ENCODE results near the gene DOCK3.
"Not testable (repeated sequence)": the region's sequence is repeated elsewhere in the genome, so short reads cannot be mapped to it uniquely, and the experiment has no call there.

Gene DOCK3

DNA sequence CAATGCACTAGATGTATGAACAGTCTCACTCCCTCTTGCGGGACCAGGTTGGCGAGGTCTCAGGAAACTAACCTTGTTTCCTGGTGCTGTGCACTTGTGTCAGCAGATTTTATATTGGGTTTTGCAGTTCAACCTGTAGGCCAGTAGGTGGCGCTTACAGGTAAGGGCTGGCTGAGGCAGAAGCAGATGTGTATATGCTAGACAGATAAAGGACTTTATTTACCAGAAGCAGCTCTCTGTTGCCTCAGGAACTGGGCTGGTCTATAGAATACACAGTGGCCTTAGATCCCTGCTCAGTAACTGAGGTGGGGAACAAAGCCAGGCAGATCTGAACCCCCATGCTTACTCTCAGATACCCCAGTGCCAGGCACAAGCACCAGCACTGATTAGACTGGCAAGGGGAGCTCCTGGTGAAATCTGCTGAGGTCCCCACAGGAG lies 296.8 kb downstream of the DOCK3 start:
- peak in 1 of 2 donors; percentile 15 for DNase-seq (ENCODE audit: low read depth in 1 of 2, low spot score in 1 of 2)

DNA sequence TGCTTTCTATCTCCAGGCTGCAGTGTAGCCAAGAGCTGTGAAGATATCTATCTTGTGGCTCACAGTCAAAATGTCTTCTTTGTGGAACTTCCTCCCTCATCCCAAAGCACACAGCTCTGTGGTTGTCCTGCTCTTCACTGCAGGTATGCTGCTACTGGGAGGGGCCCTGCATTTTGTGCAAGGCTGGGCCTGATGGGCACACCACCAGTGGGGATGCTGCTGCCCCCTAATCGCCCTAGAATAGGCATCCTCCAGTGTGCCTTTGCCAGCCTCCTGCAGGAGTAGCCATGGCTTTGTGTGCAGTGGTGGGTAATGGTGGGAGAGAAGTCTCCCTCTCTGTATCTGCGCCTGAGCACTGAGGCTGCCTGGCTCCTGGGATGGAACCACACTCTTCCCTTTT lies 297.3 kb downstream of the DOCK3 start:
- DNase-seq (ENCODE audit: low read depth in 1 of 2, low spot score in 1 of 2) = no peak

DNA sequence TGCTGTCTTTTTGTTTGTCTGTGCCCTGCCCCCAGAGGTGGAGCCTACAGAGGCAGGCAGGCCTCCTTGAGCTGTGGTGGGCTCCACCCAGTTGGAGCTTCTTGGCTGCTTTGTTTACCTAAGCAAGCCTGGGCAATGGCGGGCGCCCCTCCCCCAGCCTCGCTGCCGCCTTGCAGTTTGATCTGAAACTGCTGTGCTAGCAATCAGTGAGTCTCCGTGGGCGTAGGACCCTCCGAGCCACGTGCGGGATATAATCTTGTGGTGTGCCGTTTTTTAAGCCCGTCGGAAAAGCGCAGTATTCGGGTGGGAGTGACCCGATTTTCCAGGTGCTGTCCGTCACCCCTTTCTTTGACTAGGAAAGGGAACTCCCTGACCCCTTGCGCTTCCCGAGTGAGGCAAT lies 303.9 kb downstream of the DOCK3 start:
- DNase-seq (ENCODE audit: low read depth in 1 of 2, low spot score in 1 of 2) = not testable (repeated sequence)

DNA sequence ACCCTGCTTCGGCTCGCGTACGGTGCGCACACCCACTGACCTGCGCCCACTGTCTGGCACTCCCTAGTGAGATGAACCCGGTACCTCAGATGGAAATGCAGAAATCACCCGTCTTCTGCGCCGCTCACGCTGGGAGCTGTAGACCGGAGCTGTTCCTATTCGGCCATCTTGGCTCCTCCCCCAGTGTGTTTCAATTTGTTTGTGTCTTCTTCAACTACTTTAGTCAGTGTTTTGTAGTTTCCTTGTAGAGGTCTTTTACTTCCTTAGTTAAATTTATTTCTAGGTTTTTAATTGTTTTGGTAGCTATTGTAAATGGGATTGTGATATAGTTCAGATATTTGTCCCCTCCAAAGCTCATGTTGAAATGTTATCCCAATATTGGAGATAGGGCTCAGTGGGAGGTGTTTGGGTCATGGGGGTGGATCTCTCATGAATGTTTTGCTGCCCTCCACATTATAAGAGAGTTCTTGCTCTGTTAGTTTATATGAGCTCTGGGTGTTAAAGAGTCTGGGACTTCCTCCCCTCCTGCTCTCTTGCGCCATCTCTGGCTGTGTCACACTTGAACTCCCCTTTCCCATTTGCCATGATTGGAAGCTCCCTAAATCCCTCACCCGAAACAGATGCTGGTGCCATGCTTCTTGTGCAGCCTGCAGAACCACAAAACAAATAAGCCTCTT lies 304.4 kb downstream of the DOCK3 start:
- no peak for DNase-seq (ENCODE audit: low read depth in 1 of 2, low spot score in 1 of 2)

DNA sequence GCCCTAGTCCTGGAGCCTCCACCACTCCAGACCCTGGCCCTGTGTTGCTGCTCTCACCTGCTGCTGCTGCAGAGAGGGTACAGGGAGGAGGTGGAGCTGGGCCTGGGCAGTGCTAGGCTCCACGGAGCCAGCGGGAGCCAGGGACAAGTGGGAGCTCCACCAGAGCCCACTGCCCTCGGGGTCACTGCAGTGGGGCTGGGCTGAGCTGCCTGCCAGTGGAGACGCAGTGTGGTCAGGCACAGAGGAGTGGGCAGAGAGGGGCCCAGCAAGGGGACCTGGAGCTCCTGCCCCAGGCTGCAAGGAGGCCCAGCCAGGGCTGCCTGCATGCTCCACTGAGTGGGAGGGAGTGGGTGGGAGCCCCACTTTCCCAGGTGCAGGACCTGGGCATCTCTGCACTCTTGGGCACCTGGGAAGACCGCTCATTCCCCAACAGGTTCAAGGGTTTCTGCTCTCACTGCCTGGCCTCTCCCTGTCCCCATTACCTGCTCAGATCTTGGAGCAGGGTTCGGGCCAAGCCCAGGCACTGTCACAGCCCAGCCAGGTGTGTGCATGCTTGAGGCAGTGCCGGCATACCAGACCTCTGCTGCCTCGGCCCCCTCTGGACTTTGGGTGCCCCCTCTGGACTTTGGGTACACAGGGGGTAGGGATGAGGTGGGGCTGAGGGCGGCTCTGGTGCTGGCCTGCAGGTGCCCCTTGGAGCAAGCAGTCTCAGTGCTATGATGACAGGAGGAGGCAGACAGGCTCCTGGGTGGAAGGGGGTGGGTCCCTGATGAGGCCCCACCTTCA lies 308.0 kb downstream of the DOCK3 start:
- DNase-seq (ENCODE audit: low read depth in 1 of 2, low spot score in 1 of 2) = no peak

DNA sequence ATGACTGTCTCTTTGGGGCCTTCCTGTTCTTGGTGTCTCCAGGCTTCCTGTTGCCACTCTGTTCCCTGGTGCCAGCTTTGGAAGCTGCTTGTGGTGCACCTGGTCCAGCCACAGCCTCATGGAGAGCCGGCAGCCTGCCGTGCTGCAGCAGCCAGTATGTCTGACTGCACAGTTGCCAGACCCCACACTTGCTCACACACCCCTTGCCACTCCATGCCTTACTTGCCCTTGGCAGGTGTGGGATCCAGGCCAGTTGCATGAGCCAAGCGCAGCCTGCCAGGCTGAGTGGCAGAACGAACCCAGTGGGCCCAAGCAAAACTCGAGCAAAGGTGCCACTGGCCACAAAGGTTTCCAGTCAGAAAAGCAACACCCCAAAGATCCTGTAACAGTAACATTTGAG lies 309.2 kb downstream of the DOCK3 start:
- DNase-seq (ENCODE audit: low read depth in 1 of 2, low spot score in 1 of 2) = no peak

DNA sequence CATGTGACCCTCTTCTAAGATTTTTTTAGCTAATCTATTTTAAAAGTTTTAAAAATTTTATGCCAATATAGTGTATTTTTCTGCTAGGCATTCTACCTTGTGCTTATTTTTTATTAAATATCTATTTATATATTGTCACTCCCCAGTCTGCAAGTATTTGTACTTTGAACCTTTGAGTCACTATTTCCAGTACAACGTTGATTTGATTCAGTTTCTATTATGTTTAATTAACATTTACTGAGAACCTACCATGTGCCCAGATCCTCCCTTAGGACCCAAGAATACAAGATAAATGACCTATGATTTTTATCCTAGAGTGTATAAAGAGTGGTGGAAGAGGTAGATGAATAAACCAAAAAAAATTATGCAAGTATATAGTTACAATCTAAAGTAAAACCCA lies 311.2 kb downstream of the DOCK3 start:
- no peak for DNase-seq (ENCODE audit: low read depth in 1 of 2, low spot score in 1 of 2)

DNA sequence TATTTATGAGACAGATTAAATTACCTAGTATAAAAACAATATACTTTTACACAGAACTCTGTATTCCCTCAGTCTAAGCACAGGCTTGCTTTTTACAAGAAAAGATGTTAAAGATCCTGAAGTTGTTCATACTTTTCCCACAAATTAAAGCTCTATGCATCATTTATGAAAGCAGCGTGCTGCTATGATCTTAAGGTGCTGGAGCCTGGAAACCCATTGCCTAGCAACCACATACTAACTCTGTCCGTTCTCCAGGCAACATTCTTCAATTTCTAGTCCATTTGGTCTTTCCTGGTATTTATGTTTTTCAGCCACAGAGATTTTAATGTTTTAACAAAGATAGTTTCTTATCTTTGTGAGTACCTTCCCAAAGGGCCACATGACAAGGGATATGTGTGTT lies 312.0 kb downstream of the DOCK3 start:
- DNase-seq (ENCODE audit: low read depth in 1 of 2, low spot score in 1 of 2) = no peak

DNA sequence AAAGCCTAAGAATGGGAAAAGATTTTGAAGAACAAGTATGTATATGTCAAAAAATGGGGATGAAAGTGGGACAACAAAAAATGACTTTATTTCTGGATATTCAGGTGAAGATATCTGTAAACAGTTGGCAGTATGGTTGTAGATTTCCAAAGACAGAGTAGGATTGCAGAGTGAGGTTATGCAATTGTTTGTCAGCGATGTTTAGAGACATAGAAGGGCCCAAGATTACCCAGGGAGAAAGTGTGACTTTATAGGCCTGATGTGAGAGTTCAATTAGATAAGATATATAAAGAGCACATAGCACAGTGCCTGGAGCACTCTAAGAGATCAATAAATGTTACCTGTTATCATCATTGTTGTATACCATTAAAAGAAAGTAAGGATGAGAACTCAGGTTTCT lies 319.8 kb downstream of the DOCK3 start:
- DNase-seq (ENCODE audit: low read depth in 1 of 2, low spot score in 1 of 2) = no peak

DNA sequence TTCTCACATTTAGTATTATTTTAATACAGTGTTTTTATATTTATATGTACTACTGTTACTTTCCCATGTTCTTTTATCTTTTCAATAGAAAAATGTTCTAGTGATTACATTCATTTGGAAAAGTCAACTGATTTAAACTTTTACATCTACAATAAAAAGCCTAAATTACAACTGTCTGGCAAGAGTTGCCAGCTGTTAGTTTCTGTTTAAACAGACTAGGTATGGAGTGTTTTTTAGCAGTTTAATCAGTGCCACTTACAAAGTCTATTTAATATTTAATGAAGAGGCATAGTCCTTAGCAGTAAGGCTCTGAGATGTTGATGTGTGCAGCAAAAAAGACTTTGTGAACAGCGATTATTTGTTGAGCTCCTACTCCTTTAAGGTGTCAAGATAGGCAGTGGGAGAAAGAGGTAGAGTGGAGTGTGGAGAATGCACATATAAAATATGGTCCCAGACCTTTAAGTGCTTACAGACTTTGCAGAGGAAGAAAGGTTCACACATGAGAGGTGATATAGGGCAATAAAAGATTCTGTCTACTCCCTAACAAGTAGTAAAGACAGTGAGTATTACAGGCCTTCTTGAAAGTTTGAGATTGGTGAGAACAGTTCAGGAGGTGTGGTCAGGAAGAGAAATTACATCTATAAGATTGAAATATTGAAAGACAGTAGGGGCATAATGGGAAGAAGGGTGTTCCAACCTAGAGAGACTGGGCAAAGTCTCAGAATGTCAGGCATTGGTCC lies 320.5 kb downstream of the DOCK3 start:
- DNase-seq (ENCODE audit: low read depth in 1 of 2, low spot score in 1 of 2) = no peak

DNA sequence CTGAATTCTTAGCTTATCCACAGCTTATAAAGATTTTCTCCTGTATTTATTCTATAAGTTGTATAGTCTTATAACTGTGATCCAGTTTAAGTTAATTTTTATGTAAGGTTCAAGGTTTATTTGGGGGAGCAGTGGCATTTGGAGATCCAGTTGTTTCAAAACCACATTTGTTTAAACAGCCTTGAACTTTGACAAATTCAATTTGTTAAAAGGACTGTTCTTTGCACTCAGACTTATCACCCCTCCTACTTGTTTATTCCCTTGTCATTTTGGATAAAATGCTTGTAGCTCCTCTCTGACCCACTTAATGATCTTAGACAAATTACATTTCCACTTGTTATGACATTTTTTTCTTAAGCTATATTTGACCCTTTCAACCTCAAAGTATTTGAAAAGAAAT lies 327.8 kb downstream of the DOCK3 start:
- DNase-seq (ENCODE audit: low read depth in 1 of 2, low spot score in 1 of 2) = no peak

DNA sequence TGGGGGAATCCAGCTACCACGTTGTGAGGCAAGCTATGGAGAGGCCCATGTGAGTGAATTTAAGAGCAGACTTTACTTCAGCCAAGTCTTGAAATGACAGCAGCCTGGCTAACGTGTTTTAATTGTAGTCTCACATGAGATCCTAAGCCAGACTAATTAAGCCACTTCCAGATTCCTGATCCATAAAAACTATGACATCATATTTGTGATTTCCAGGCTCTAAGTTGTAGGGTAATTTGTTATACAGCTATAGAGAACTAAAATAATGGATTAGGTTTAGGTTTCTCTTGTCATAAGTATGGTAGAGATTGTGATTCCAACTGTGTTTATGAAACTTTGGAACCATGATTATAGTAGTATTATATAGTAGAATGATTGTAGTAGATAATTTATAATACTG lies 329.5 kb downstream of the DOCK3 start:
- no peak for DNase-seq (ENCODE audit: low read depth in 1 of 2, low spot score in 1 of 2)

DNA sequence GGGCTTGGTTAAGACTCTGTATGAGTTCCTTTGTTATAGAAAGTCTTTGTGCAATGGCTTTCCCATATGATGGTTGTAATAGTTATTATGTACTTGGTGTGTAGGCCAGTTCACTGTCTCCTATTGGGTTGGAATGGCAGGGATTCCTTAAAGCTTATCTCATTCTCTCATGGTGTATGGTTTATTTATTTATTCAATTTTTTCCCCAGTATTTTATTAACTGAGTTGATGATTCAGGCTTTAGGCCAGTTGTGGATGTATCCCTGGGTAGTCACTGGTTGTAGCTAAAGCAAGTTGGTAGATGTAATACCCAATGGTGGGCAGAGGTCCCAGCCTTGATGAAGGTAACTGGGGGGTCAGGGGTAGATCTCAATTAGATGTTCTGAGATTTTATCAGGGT lies 349.4 kb downstream of the DOCK3 start:
- no peak for DNase-seq (ENCODE audit: low read depth in 1 of 2, low spot score in 1 of 2)

DNA sequence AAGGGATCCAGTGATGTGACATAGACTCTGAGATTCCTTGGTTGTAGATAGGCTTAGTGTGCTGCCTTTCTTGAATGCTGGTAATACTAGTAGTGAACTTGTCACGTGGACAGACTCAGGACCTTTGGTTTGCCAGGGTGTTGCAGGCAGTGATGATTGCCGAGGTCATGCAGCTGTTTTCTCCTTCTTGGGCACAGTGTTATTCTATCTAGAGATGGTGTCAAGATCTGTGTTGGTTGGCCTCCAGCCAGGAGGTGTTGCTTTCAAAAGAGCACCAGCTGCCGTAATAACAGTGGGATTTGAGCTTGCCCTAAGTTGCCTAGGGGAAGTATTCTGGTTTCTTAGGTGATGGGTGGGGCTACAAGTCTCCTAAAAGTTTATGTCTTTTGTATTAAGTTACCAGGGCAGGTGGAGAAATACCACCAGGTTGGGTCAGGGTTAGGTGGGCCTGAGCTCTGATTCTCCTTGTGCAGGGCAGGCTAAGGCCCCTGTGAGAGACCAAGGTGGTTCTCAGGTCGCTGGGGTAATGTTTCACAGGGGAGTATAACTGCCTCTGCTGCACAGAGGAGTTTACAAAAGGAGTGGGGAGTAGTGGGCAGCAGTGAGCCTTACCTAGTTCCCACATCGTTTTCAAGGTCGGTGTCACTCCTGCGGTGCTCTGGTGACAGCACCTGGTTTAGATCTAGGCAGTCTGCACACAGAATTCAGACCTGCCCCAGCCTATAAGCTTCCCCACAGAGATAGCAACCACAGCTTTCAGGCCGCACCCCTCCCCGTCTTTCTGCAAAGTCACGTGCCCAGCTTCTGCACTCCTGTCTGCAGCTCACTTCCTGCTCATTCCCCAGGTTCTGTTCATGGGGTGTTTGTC lies 350.3 kb downstream of the DOCK3 start:
- DNase-seq (ENCODE audit: low read depth in 1 of 2, low spot score in 1 of 2) = peak; percentile 39 to 55

DNA sequence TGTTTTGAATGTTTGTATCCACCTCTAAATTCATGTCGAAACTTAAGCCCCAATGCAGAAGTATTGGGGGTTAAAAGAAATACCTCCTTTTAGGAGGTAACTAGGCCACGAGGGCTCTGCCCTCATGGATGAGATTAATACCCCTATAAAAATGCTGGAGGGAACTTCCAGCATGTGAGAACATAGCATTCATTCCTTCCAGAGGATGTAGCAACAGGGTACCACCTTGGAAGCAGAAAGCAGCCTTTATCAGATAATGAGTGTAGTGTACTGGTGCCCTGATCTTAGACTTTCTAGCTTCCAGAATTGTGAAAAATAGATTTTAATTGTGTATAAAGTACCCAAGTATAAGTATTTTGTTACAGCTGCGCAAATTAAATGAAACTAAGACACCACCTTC lies 356.9 kb downstream of the DOCK3 start:
- no peak for DNase-seq (ENCODE audit: low read depth in 1 of 2, low spot score in 1 of 2)

DNA sequence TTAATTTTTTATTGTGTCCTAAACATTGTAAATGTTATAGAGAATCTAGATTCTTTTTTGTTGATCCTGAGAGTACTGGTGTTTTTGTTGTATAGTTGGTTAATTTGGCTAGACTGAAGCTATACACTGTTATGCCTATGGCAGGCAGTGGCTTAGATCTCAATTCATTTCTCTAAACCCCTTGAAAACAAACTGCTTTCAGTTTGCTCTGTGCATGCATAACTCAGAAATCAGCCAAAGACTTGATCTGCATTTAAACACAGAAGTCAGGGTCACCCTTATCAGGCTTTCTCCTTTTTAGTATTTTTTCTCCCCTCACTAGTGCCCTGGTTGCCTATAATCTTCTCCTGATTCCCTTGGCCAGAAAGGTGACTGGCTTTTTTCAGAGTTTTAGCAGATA lies 360.9 kb downstream of the DOCK3 start:
- DNase-seq (ENCODE audit: low read depth in 1 of 2, low spot score in 1 of 2) = no peak

DNA sequence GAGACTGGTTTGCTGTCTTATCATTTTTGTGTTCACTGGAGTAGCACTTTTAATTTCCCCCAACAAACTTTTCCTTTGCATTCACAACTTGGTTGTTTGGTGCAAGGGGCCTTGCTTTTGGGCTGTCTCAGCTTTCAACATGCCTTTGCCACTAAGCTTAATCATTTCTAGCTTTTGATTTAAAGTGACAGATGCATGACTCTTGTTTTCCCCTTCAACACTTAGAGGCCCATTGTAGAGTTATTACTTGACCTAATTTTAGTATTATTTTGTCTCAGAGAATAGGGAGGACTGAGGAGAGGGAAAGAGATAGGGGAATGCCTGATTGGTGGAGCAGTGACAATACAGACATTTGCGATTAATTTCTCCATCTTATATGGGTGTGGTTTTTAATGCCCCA lies 370.3 kb downstream of the DOCK3 start:
- no peak for DNase-seq (ENCODE audit: low read depth in 1 of 2, low spot score in 1 of 2)

DNA sequence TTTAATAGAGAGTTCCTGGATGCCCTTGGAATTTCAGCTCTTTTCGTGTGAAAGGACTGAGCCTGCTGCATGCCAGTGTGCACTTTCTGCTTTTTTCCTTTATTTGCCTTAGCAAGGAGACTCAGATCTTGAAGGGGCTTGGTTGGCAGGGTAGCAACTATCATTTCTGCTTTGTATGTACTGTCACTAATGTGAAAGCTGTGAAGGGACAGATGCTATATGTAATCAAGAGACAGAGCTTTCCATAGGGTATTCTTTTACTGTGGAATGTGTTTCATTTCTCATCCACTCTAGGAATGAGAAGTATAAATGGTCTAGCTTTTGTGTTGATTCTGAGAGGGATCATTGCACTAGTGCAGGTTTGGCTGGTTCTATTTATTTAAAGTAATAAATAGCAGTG lies 377.8 kb downstream of the DOCK3 start:
- no peak for DNase-seq (ENCODE audit: low read depth in 1 of 2, low spot score in 1 of 2)

DNA sequence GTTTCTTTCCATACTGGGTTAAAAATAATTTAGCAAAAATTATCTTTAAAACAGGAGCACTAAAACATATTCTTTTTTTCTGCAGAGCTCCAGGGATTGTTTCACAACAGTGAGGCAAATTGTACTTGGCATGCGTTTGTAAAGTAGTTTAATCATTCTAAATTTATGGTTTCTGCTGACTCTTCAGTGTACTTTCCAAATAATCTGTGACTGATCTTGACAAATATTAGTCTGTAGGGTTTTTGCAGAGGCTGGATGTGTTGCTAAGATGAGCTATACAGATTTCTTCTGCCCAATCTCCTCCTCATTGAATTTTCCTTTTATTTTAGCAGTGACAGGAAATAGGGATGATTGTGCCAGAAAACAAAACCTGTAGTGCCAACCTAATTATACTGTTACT lies 382.4 kb downstream of the DOCK3 start:
- no peak for DNase-seq (ENCODE audit: low read depth in 1 of 2, low spot score in 1 of 2)

DNA sequence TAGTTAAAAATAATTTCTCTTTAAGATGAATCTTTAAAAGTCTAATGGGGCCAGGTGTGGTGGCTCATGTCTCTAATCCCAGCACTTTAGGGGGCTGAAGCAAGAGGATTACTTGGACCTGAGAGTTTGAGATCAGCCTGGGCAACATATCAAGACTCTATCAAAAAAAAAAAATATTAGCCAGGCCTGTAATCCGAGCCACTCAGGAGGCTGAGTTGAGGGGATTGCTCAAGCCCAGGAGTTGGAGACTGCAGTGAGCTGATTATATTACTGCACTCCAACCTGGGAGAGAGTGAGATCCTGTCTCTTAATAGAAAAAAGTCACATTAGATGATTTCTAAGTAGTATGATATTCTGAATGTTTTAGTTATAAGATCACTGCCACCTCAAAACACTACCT lies 388.3 kb downstream of the DOCK3 start:
- no peak for DNase-seq (ENCODE audit: low read depth in 1 of 2, low spot score in 1 of 2)

DNA sequence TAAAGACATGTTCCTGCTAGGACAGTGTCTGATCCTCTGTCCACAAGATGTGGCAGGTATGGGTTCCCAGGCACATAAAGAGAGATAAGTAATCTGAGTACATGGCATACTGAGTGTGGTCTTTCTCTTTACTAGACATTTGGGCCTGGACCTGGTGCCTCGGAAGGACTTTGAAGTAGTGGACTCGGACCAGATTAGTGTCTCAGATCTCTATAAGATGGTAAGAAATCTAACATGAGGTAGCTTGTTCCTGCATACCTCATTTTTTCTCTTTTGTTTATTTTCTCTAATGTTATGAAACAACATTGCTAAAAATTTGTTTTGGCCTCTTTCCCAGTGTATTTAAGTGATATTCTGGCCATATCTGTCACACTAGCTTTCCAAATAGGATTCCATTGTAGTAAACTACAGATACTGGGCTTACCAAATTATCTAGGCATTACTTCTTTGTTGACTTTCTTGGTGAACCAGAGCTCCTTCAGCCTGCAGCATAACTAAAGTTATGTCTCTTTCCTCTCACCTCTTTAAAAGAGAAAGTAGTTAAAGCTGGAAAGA lies 400.6 kb downstream of the DOCK3 start:
- DNase-seq (ENCODE audit: low read depth in 1 of 2, low spot score in 1 of 2) = no peak

All from stimulated activated CD4-positive, alpha-beta T cell treated with anti-CD3 and anti-CD28 coated beads, Interleukin-15, amount 100 ng/mL, for 1 hour (primary cell).